Caco-2 (cell line): ENCODE data around the gene NGB. TPM values are rescaled to one million over a fixed set of nuclear protein-coding genes. Genes with fewer than 3 reads are reported as not detected.

Experiments
- BruUV-seq: library from RNA; stranded (reverse); fragments of 400-500 nt; replicated peaks from 2 replicates; lab custom pipeline; 2021; lab: Mats Ljungman, UMichigan
- CTCF ChIA-PET: fragments of 300-600 bp; sonication (Branson Sonifier 250); formaldehyde crosslinking; loops from one replicate; lab custom pipeline; 2022; ENCODE audit warnings: antibody characterized with exemption; lab: Charles Lee
- POLR2A ChIA-PET: fragments of 300-600 bp; sonication (Branson Sonifier 250); formaldehyde crosslinking; loops from one replicate; lab custom pipeline; 2022; ENCODE audit warnings: antibody characterized with exemption; lab: Charles Lee
- DNase-seq, 2 experiments: peaks; one replicate each; pipeline versions ENCODE4 v3.0.0 to v3.0.0-alpha.2; 2020 to 2022
- H3K27me3 ChIP-seq: replicated peaks from 2 replicates; pipeline ENCODE4 v1.6.0; 2011; ENCODE audit warnings: low read length; ENCODE audit not compliant: control insufficient read depth, insufficient read depth
- H3K36me3 ChIP-seq: 2 replicates; pipeline ENCODE4 v1.5.1; 2011; ENCODE audit warnings: low read length; ENCODE audit not compliant: control insufficient read depth, insufficient read depth
- H3K4me1 ChIP-seq: fragments of 250-450 bp; sonication (Bioruptor Pico); 2 replicates; pipeline ENCODE4 v1.5.1; 2020; ENCODE audit warnings: mild to moderate bottlenecking
- H3K4me3 ChIP-seq: 2 replicates; pipeline ENCODE4 v1.5.1; 2011; ENCODE audit warnings: low read depth, mild to moderate bottlenecking, control low read depth, low read length
- H3K9me3 ChIP-seq: fragments of 250-450 bp; sonication (Bioruptor Pico); 2 replicates; pipeline ENCODE4 v1.5.1; 2020; ENCODE audit warnings: mild to moderate bottlenecking, moderate library complexity
- H3K27ac Mint-ChIP-seq: one replicate; pipeline ENCODE4 v1.8.0; 2022; ENCODE audit warnings: mixed read lengths; ENCODE audit not compliant: unreplicated experiment
- H3K27me3 Mint-ChIP-seq: one replicate; pipeline ENCODE4 v1.8.0; 2022; ENCODE audit warnings: mixed read lengths; ENCODE audit not compliant: insufficient read depth, unreplicated experiment
- H3K36me3 Mint-ChIP-seq: one replicate; pipeline ENCODE4 v1.8.0; 2022; ENCODE audit warnings: mild to moderate bottlenecking, mixed read lengths; ENCODE audit not compliant: insufficient read depth, unreplicated experiment
- H3K4me1 Mint-ChIP-seq: one replicate; pipeline ENCODE4 v1.8.0; 2022; ENCODE audit warnings: low read depth, mixed read lengths; ENCODE audit not compliant: unreplicated experiment
- H3K4me3 Mint-ChIP-seq: one replicate; pipeline ENCODE4 v1.8.0; 2022; ENCODE audit warnings: mild to moderate bottlenecking, moderate library complexity, mixed read lengths; ENCODE audit not compliant: unreplicated experiment
- H3K9me3 Mint-ChIP-seq: one replicate; pipeline ENCODE4 v1.8.0; 2022; ENCODE audit warnings: mixed read lengths; ENCODE audit not compliant: unreplicated experiment
- CTCF ChIP-seq, 2 experiments: fragments of 200-600 bp in 1 of 2; IDR thresholded peaks; 1 replicate in 1 of 2; 2 replicates in 1 of 2; pipeline versions ENCODE4 v1.5.1 to v1.8.0; 2011 to 2022; ENCODE audit warnings: antibody characterized with exemption in 1 of 2, control low read depth in 1 of 2, inconsistent platforms in 1 of 2, low read depth in 1 of 2, low read length in 1 of 2, mild to moderate bottlenecking in 1 of 2, moderate library complexity in 1 of 2; ENCODE audit not compliant: insufficient read depth in 1 of 2, severe bottlenecking in 1 of 2, unreplicated experiment in 1 of 2
- intact Hi-C: fragments of 100-400 bp; cut with micrococcal nuclease; formaldehyde crosslinking; loops from one replicate; pipeline ENCODE4 v1.10.0; 2022; ENCODE audit not compliant: unreplicated experiment
- total RNA-seq: library from RNA; stranded (reverse); gene quantifications from 2 replicates; pipeline ENCODE4 v1.2.3, GENCODE V29; 2022

NGB gene
- total RNA-seq, 1 experiment from 2014 or later: not detected

- intact Hi-C loops: no loop called here
- TF ChIP-seq CTCF (IDR thresholded peaks at IDR 0.05; ENCODE audit: insufficient read depth in 1 of 2, low read depth in 1 of 2, low read length in 1 of 2, severe bottlenecking in 1 of 2, unreplicated experiment in 1 of 2): no peak
- no peak overlapping the region for H3K27ac Mint-ChIP-seq
- Histone ChIP-seq H3K4me3 (no peak overlapping the region), H3K36me3 (no peaks in the 10 kb centered on the region), H3K9me3 (no peaks in the 10 kb centered on the region), H3K27me3 (no peaks in the 10 kb centered on the region), H3K4me1 (peaks cover 27% of the 10 kb centered on the region)
- POLR2A ChIA-PET: no interaction called here
- no peak for DNase-seq
- H3K36me3 Mint-ChIP-seq: peaks cover 9% of the 10 kb centered on the region
- H3K4me3 Mint-ChIP-seq: no peak overlapping the region
- no peaks in the 10 kb centered on the region for H3K9me3 Mint-ChIP-seq
- BruUV-seq: no TSS peak
- CTCF ChIA-PET: interaction anchor here (1.8 kb wide), 1 partner anchor 9 kb away, joined by 9 read pairs; no protein-coding TSS in a partner anchor
- H3K27me3 Mint-ChIP-seq: no peaks in the 10 kb centered on the region
- H3K4me1 Mint-ChIP-seq: peaks cover 24% of the 10 kb centered on the region
Observed at GRCh38 chr14:77306851-77307496, 36.0 kb upstream of the NGB start.

- ChIA-PET POLR2A (no interaction called here), CTCF (interaction anchor here (0.7 to 1.8 kb wide), 2 partner anchors 9 to 14 kb away, joined by 4 to 9 read pairs; partner anchors contain the start of genes GSTZ1 and POMT2)
- Mint-ChIP-seq H3K4me3 (no peak overlapping the region), H3K36me3 (peaks cover 9% of the 10 kb centered on the region), H3K27ac (no peak overlapping the region), H3K9me3 (no peaks in the 10 kb centered on the region), H3K27me3 (no peaks in the 10 kb centered on the region), H3K4me1 (peaks cover 24% of the 10 kb centered on the region)
- intact Hi-C loops: no loop called here
- DNase-seq: no peak
- Histone ChIP-seq H3K4me3 (no peak overlapping the region), H3K4me1 (peaks cover 27% of the 10 kb centered on the region), H3K36me3 (no peaks in the 10 kb centered on the region), H3K27me3 (no peaks in the 10 kb centered on the region), H3K9me3 (no peaks in the 10 kb centered on the region)
- BruUV-seq: no TSS peak
- no peak for TF ChIP-seq CTCF (IDR thresholded peaks at IDR 0.05; ENCODE audit: insufficient read depth in 1 of 2, low read depth in 1 of 2, low read length in 1 of 2, severe bottlenecking in 1 of 2, unreplicated experiment in 1 of 2)
Observed at GRCh38 chr14:77306416-77306815, 35.4 kb upstream of the NGB start.

- H3K4me1 ChIP-seq: peaks cover 27% of the 10 kb centered on the region
Observed at GRCh38 chr14:77305696-77306095, 34.7 kb upstream of the NGB start.

More at GRCh38 chr14:77305696-77306095, 34.7 kb upstream of the NGB start:
- DNase-seq: no peak
- TF ChIP-seq CTCF (IDR thresholded peaks at IDR 0.05; ENCODE audit: insufficient read depth in 1 of 2, low read depth in 1 of 2, low read length in 1 of 2, severe bottlenecking in 1 of 2, unreplicated experiment in 1 of 2): no peak
- Mint-ChIP-seq H3K27ac (no peak overlapping the region), H3K4me3 (no peak overlapping the region), H3K36me3 (peaks cover 9% of the 10 kb centered on the region), H3K27me3 (no peaks in the 10 kb centered on the region), H3K9me3 (no peaks in the 10 kb centered on the region), H3K4me1 (peaks cover 24% of the 10 kb centered on the region)
- BruUV-seq: no TSS peak
- Histone ChIP-seq H3K9me3 (no peaks in the 10 kb centered on the region), H3K36me3 (no peaks in the 10 kb centered on the region), H3K4me3 (no peak overlapping the region), H3K27me3 (no peaks in the 10 kb centered on the region)
- ChIA-PET CTCF (interaction anchor here (1.0 kb wide), 1 partner anchor 9 kb away, joined by 3 read pairs; no protein-coding TSS in a partner anchor), POLR2A (no interaction called here)
- intact Hi-C loops: no loop called here
